GM19193 (cell line): ENCODE results near the gene DOK7.

Experiments
- POLR2A ChIP-seq: IDR thresholded peaks from 4 replicates; pipeline ENCODE4 v1.6.1; 2011; ENCODE audit not compliant: insufficient read depth, insufficient read length; ENCODE audit errors: extremely low read depth

DOK7 gene

GRCh38 chr4:3462790-3463415, at the start of gene DOK7:
TSS of gene DOK7 (plus strand) at chr4:3463306. CDS start at chr4:3463376, 70 bp downstream.
- no peak for TF ChIP-seq POLR2A

- no peak for TF ChIP-seq POLR2A
Measured at GRCh38 chr4:3413675-3414420, 49.3 kb upstream of the DOK7 start.

- no peak for TF ChIP-seq POLR2A
Measured at GRCh38 chr4:3414421-3415279, 48.5 kb upstream of the DOK7 start.

- no peak for TF ChIP-seq POLR2A
Measured at GRCh38 chr4:3415471-3416141, 47.5 kb upstream of the DOK7 start.

- TF ChIP-seq POLR2A: no peak
Measured at GRCh38 chr4:3416270-3416669, 46.8 kb upstream of the DOK7 start.

- TF ChIP-seq POLR2A: no peak
Measured at GRCh38 chr4:3416821-3417221, 46.3 kb upstream of the DOK7 start.

GRCh38 chr4:3417448-3417847, 45.7 kb upstream of the DOK7 start:
- TF ChIP-seq POLR2A: no peak

- no peak for TF ChIP-seq POLR2A
Measured at GRCh38 chr4:3418029-3418762, 44.9 kb upstream of the DOK7 start.

- TF ChIP-seq POLR2A: no peak
Measured at GRCh38 chr4:3419836-3420605, 43.1 kb upstream of the DOK7 start.

GRCh38 chr4:3420606-3420955, 42.5 kb upstream of the DOK7 start:
- TF ChIP-seq POLR2A: no peak

- TF ChIP-seq POLR2A: no peak
Measured at GRCh38 chr4:3420956-3421355, 42.1 kb upstream of the DOK7 start.

GRCh38 chr4:3421470-3421869, 41.6 kb upstream of the DOK7 start:
- TF ChIP-seq POLR2A: no peak

- TF ChIP-seq POLR2A: no peak
Measured at GRCh38 chr4:3422241-3422801, 40.8 kb upstream of the DOK7 start.
